Calu3 (cell line): ENCODE measurements around the gene RC3H2. TPM values are rescaled to one million over a fixed set of nuclear protein-coding genes. Genes with fewer than 3 reads are reported as not detected.
"Not testable (repeated sequence)": the region's sequence is repeated elsewhere in the genome, so short reads cannot be mapped to it uniquely, and the experiment has no call there.

Source experiments
- BruUV-seq: library from RNA; stranded (reverse); fragments of 400-500 nt; replicated peaks from 2 replicates; lab custom pipeline; 2021; lab: Mats Ljungman, UMichigan
- CTCF ChIA-PET: fragments of 300-600 bp; sonication (Branson Sonifier 250); formaldehyde crosslinking; loops from one replicate; lab custom pipeline; 2022; ENCODE audit warnings: antibody characterized with exemption; lab: Charles Lee
- DNase-seq: peaks from one replicate; pipeline ENCODE4 v3.0.0; 2022
- H3K27ac Mint-ChIP-seq: one replicate; pipeline ENCODE4 v1.8.0; 2022; ENCODE audit warnings: mixed read lengths; ENCODE audit not compliant: unreplicated experiment
- H3K27me3 Mint-ChIP-seq: one replicate; pipeline ENCODE4 v1.8.0; 2022; ENCODE audit warnings: mixed read lengths; ENCODE audit not compliant: unreplicated experiment
- H3K36me3 Mint-ChIP-seq: one replicate; pipeline ENCODE4 v1.8.0; 2022; ENCODE audit warnings: mild to moderate bottlenecking, moderate library complexity, mixed read lengths; ENCODE audit not compliant: insufficient read depth, unreplicated experiment
- H3K4me1 Mint-ChIP-seq: one replicate; pipeline ENCODE4 v1.8.0; 2022; ENCODE audit warnings: mild to moderate bottlenecking, low read depth, mixed read lengths; ENCODE audit not compliant: unreplicated experiment
- H3K4me3 Mint-ChIP-seq: one replicate; pipeline ENCODE4 v1.8.0; 2022; ENCODE audit warnings: mild to moderate bottlenecking, low read depth, moderate library complexity, mixed read lengths; ENCODE audit not compliant: unreplicated experiment
- H3K9me3 Mint-ChIP-seq: one replicate; pipeline ENCODE4 v1.8.0; 2022; ENCODE audit warnings: low read depth, mixed read lengths; ENCODE audit not compliant: unreplicated experiment
- intact Hi-C: fragments of 100-400 bp; cut with micrococcal nuclease; formaldehyde crosslinking; loops from one replicate; pipeline ENCODE4 v1.10.0; 2022; ENCODE audit not compliant: unreplicated experiment
- total RNA-seq: library from RNA; stranded (reverse); gene quantifications from 2 replicates; pipeline ENCODE4 v1.2.3, GENCODE V29; 2022
- TF ChIP-seq, protein P1 (sequence below): fragments of 200-600 bp; IDR thresholded peaks from one replicate; pipeline ENCODE4 v1.8.0; 2022; ENCODE audit warnings: antibody characterized with exemption; ENCODE audit not compliant: unreplicated experiment

The RC3H2 gene
- total RNA-seq, 1 experiment from 2014 or later, result 45.5 TPM

DNA sequence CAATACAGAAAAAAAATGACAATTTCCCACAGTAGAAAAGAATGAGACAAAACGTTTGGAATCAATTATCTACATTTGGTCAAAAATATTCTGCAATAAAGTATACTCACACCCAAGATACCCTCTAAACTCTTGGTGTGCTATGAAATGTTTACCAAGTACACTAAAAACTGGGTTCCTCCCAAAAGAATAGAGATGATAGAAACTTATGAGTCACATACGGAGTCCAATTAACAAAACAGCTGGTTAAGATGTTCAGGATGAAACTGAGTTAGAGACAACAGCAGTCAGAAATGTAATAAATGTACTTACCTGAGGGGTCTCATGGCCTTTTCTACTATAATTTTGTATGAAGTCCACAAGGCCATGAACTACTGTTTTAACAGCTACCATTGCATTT lies 25.7 kb downstream of the RC3H2 start:
- no peaks in the 10 kb centered on the region for H3K4me1 Mint-ChIP-seq
- intact Hi-C loops, result no loop called here
- DNase-seq, result no peak
- no peaks in the 10 kb centered on the region for H3K9me3 Mint-ChIP-seq
- CTCF ChIA-PET, result no interaction called here
- H3K36me3 Mint-ChIP-seq, result peaks cover 24% of the 10 kb centered on the region
- TF ChIP-seq, protein P1, sequence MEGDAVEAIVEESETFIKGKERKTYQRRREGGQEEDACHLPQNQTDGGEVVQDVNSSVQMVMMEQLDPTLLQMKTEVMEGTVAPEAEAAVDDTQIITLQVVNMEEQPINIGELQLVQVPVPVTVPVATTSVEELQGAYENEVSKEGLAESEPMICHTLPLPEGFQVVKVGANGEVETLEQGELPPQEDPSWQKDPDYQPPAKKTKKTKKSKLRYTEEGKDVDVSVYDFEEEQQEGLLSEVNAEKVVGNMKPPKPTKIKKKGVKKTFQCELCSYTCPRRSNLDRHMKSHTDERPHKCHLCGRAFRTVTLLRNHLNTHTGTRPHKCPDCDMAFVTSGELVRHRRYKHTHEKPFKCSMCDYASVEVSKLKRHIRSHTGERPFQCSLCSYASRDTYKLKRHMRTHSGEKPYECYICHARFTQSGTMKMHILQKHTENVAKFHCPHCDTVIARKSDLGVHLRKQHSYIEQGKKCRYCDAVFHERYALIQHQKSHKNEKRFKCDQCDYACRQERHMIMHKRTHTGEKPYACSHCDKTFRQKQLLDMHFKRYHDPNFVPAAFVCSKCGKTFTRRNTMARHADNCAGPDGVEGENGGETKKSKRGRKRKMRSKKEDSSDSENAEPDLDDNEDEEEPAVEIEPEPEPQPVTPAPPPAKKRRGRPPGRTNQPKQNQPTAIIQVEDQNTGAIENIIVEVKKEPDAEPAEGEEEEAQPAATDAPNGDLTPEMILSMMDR, result no peak
- H3K27ac Mint-ChIP-seq, result no peak overlapping the region
- no TSS peak for BruUV-seq
- no peak overlapping the region for H3K4me3 Mint-ChIP-seq
- H3K27me3 Mint-ChIP-seq, result no peaks in the 10 kb centered on the region

DNA sequence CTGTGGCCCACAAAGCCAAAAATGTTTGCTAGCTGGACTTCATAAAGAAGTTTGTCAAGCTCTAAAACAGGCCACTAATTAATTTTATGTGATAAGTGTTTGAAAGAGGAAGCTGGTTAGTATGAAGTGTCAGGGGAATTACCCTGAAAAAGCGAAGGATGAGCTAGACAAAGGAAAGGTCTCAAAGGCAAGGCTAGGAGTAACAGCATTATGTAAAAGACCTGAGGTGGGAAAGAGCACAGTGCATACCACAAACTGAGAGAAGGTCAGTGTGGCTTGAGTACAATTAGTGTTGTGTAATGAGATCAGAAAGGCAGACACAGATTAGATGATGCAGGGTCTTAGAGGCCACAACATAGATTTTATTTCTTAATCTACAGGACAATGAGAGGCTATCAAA lies 29.6 kb downstream of the RC3H2 start:
- Mint-ChIP-seq H3K36me3 (peaks cover 24% of the 10 kb centered on the region), H3K4me3 (no peak overlapping the region), H3K9me3 (no peaks in the 10 kb centered on the region), H3K27ac (no peak overlapping the region), H3K4me1 (no peaks in the 10 kb centered on the region), H3K27me3 (no peaks in the 10 kb centered on the region)
- TF ChIP-seq, protein P1, result no peak
- intact Hi-C loops, result no loop called here
- CTCF ChIA-PET, result interaction anchor here (0.6 kb wide), 1 partner anchor 116 kb away, joined by 3 read pairs; no protein-coding TSS in a partner anchor
- BruUV-seq, result no TSS peak
- DNase-seq, result no peak

DNA sequence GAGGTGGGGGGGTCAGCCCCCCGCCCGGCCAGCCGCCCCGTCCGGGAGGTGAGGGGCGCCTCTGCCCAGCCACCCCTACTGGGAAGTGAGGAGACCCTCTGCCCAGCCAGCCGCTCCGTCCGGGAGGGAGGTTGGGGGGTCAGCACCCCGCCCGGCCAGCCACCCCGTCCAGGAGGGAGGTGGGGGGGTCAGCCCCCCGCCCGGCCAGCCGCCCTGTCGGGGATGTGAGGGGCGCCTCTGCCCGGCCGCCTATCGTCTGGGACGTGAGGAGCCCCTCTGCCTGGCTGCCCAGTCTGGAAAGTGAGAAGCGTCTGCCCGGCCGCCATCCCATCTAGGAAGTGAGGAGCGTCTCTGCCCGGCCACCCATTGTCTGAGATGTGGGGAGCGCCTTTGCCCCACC lies 37.9 kb downstream of the RC3H2 start:
- DNase-seq, CTCF ChIA-PET, H3K4me3 Mint-ChIP-seq, BruUV-seq, H3K9me3 Mint-ChIP-seq, H3K36me3 Mint-ChIP-seq, H3K4me1 Mint-ChIP-seq, intact Hi-C loops, H3K27me3 Mint-ChIP-seq, H3K27ac Mint-ChIP-seq: not testable (repeated sequence)

DNA sequence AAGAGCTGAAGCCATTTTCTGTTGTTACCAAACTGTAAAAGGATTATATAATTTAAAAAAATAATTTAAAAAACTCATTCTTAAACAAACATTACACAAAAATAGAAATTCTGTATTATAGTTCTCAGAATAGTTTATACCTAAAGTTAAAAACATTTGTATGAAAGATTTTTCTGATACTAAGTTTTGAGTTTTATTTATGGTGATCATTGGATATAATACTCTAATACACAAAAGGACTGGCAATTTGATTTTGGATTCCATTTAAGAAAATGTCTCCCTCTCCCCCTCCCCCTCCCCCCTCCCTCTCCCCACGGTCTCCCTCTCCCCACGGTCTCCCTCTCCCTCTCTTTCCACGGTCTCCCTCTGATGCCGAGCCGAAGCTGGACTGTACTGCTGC lies 39.1 kb downstream of the RC3H2 start:
- Mint-ChIP-seq H3K27me3 (no peaks in the 10 kb centered on the region), H3K36me3 (peaks cover 10% of the 10 kb centered on the region), H3K9me3 (no peaks in the 10 kb centered on the region), H3K4me3 (no peak overlapping the region), H3K4me1 (no peaks in the 10 kb centered on the region), H3K27ac (no peak overlapping the region)
- CTCF ChIA-PET, result no interaction called here
- BruUV-seq, result no TSS peak
- intact Hi-C loops, result no loop called here
- no peak for DNase-seq
- TF ChIP-seq, protein P1, result no peak

DNA sequence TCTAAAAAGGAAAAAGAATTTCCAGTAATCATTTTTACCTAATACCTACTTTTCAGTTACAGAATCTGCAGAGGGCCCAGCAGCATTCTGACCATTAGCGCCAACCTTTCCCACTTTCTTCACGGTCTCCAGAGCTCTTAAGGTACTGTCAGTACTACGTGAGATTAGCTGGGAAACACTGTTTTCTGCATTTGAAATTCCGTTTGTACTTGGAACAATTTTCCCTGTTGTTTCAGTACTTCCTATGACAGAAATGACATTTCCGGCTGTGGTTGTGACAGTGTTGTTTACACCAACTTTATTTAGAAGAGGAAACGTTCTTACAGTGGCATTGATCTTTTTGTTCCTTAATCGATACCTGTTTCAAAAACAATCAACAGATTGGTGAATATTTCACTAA lies 39.9 kb downstream of the RC3H2 start:
- Mint-ChIP-seq H3K9me3 (no peaks in the 10 kb centered on the region), H3K4me1 (no peaks in the 10 kb centered on the region), H3K27ac (no peak overlapping the region), H3K4me3 (no peak overlapping the region), H3K27me3 (no peaks in the 10 kb centered on the region), H3K36me3 (peaks cover 5% of the 10 kb centered on the region)
- no peak for DNase-seq
- TF ChIP-seq, protein P1, result no peak
- BruUV-seq, result no TSS peak
- CTCF ChIA-PET, result no interaction called here
- intact Hi-C loops, result no loop called here
